KMS-11 (cell line): ENCODE results near the gene CHTF8.
"Not testable (repeated sequence)": the region's sequence is repeated elsewhere in the genome, so short reads cannot be mapped to it uniquely, and the experiment has no call there.

Source experiments
- H2AFZ ChIP-seq: fragments of 200-600 bp; sonication (generic); 2 replicates; pipeline ENCODE4 v1.6.1; 2016; ENCODE audit warnings: antibody characterized with exemption, mixed run types, low read depth
- H3K27ac ChIP-seq: fragments of 200-600 bp; sonication (generic); 2 replicates; pipeline ENCODE4 v1.6.1; 2016; ENCODE audit warnings: mild to moderate bottlenecking, mixed run types
- H3K27me3 ChIP-seq: fragments of 200-600 bp; sonication (generic); 2 replicates; pipeline ENCODE4 v1.6.1; 2017; ENCODE audit warnings: mild to moderate bottlenecking, low read depth, mixed run types, moderate library complexity; ENCODE audit not compliant: insufficient read depth
- H3K36me3 ChIP-seq: fragments of 200-600 bp; sonication (generic); 2 replicates; pipeline ENCODE4 v1.6.1; 2017; ENCODE audit warnings: mild to moderate bottlenecking, mixed run types; ENCODE audit not compliant: insufficient read depth
- H3K4me1 ChIP-seq: fragments of 200-600 bp; sonication (generic); 2 replicates; pipeline ENCODE4 v1.6.1; 2016; ENCODE audit warnings: mild to moderate bottlenecking, low read depth, mixed run types; ENCODE audit not compliant: poor library complexity, severe bottlenecking
- H3K4me2 ChIP-seq: fragments of 200-600 bp; sonication (generic); 2 replicates; pipeline ENCODE4 v1.7.0; 2016; ENCODE audit warnings: mild to moderate bottlenecking, mixed run types
- H3K4me3 ChIP-seq: fragments of 200-600 bp; sonication (generic); IDR thresholded peaks from 2 replicates; pipeline ENCODE4 v1.6.1; 2017; ENCODE audit warnings: low read depth, low read length, mixed read lengths; ENCODE audit not compliant: insufficient read depth
- H3K79me2 ChIP-seq: fragments of 200-600 bp; sonication (generic); 2 replicates; pipeline ENCODE4 v1.6.1; 2016; ENCODE audit warnings: low read depth, mixed run types; ENCODE audit not compliant: insufficient read depth
- H3K9ac ChIP-seq: fragments of 200-600 bp; sonication (generic); 2 replicates; pipeline ENCODE4 v1.6.1; 2016; ENCODE audit warnings: mild to moderate bottlenecking, mixed run types
- H4K20me1 ChIP-seq: fragments of 200-600 bp; sonication (generic); 2 replicates; pipeline ENCODE4 v1.6.1; 2016; ENCODE audit warnings: mild to moderate bottlenecking, mixed run types; ENCODE audit not compliant: insufficient read depth
- TF ChIP-seq, protein P1 (sequence below): fragments of 200-600 bp; sonication (generic); conservative IDR thresholded peaks from 2 replicates; pipeline ENCODE4 v1.6.1; 2017; ENCODE audit warnings: low read depth, mild to moderate bottlenecking, antibody characterized with exemption, low read length, moderate library complexity, mixed read lengths

Gene CHTF8

DNA sequence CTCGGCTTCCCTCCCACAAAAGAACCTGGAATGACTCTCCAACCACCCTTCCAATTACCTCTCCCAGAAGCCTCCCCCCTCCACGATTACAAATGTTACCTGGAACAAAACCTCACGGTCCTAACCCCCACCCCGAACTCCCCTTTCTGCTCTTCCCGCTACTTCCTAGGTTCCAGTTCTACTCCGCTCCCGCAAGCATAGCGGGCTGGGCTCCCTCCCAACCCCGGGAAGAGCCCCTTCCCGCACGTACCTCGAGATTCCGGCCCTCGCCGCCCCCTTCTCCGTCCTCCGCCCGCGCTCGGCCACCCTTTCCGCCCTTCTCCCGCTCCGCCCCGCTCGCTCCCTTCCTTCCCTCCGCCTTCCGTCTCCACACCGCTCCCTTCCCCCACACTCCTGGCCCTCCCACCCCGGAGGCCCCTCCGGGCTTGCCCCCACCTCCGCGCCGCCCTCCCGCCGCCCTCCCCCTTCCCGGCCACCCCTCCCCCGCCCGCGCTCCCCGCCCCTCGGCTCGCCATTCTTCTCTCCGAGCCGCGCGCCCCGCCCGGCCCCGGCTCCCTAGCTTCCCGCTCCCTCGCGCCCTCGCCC is 457 bp downstream of the CHTF8 start:
- no peaks in the 10 kb centered on the region for H4K20me1 ChIP-seq
- H3K4me1 ChIP-seq = peaks cover 24% of the 10 kb centered on the region
- H3K79me2 ChIP-seq = peaks cover 75% of the 10 kb centered on the region
- TF ChIP-seq, protein P1, sequence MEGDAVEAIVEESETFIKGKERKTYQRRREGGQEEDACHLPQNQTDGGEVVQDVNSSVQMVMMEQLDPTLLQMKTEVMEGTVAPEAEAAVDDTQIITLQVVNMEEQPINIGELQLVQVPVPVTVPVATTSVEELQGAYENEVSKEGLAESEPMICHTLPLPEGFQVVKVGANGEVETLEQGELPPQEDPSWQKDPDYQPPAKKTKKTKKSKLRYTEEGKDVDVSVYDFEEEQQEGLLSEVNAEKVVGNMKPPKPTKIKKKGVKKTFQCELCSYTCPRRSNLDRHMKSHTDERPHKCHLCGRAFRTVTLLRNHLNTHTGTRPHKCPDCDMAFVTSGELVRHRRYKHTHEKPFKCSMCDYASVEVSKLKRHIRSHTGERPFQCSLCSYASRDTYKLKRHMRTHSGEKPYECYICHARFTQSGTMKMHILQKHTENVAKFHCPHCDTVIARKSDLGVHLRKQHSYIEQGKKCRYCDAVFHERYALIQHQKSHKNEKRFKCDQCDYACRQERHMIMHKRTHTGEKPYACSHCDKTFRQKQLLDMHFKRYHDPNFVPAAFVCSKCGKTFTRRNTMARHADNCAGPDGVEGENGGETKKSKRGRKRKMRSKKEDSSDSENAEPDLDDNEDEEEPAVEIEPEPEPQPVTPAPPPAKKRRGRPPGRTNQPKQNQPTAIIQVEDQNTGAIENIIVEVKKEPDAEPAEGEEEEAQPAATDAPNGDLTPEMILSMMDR = no peak
- no peaks in the 10 kb centered on the region for H3K36me3 ChIP-seq
- peak overlapping the region; percentile 37 for H3K27ac ChIP-seq
- no peaks in the 10 kb centered on the region for H3K27me3 ChIP-seq
- H3K9ac ChIP-seq = peak overlapping the region; percentile 81
- no peak overlapping the region for H3K4me3 ChIP-seq
- H3K4me2 ChIP-seq = peak overlapping the region; percentile 84
- H2AFZ ChIP-seq = 0 out of 2 replicates have a peak overlapping the region, but pooled peaks have one; percentile 67

GRCh38 chr16:69131167-69131838 is 1.1 kb downstream of the CHTF8 start:
- H2AFZ ChIP-seq = no peak overlapping the region
- H3K79me2 ChIP-seq = peaks cover 69% of the 10 kb centered on the region
- H3K9ac ChIP-seq = peak overlapping the region; percentile 78; the same call in 1 of the 2 replicates
- H3K36me3 ChIP-seq = no peaks in the 10 kb centered on the region
- no peaks in the 10 kb centered on the region for H3K27me3 ChIP-seq
- no peak overlapping the region for H3K4me3 ChIP-seq
- TF ChIP-seq, protein P1 = no peak
- peak overlapping the region; percentile 25 for H3K27ac ChIP-seq
- peaks cover 24% of the 10 kb centered on the region for H3K4me1 ChIP-seq
- H3K4me2 ChIP-seq = peak overlapping the region; percentile 84
- no peaks in the 10 kb centered on the region for H4K20me1 ChIP-seq

DNA sequence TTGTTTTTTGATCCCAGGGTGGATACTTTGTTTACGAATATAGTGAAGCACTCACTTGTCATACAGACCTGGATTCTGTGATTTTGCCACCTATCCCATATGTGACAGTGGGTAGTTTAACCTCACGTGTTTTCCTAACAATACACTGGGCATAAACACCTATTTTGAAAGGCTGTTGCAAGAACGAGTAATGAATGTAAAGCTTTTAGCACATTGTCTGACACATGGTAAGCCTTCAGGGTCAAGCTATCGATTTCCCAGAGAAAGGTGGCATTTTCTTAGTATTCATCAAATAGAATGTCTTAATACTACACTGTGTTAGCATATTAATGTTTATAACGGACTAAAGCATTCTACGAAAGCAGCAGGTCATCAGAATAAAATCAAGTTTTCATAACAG is 1.9 kb downstream of the CHTF8 start:
- TF ChIP-seq, protein P1 = no peak
- H3K4me3 ChIP-seq = no peak overlapping the region

GRCh38 chr16:69127966-69128510 is 4.3 kb downstream of the CHTF8 start:
- Histone ChIP-seq H3K4me2 (no peak overlapping the region), H2AFZ (no peak overlapping the region), H4K20me1 (no peaks in the 10 kb centered on the region), H3K4me3 (no peak overlapping the region), H3K27ac (no peak overlapping the region), H3K79me2 (peaks cover 37% of the 10 kb centered on the region), H3K9ac (no peak overlapping the region), H3K27me3 (no peaks in the 10 kb centered on the region), H3K4me1 (peaks cover 5% of the 10 kb centered on the region), H3K36me3 (no peaks in the 10 kb centered on the region)
- TF ChIP-seq, protein P1 = no peak

More for the DNA sequence above, 1.9 kb downstream of the CHTF8 start:
- no peaks in the 10 kb centered on the region for H3K36me3 ChIP-seq
- H4K20me1 ChIP-seq = no peaks in the 10 kb centered on the region
- H3K27ac ChIP-seq = no peak overlapping the region
- peaks cover 61% of the 10 kb centered on the region for H3K79me2 ChIP-seq
- H3K4me2 ChIP-seq = no peak overlapping the region
- H2AFZ ChIP-seq = no peak overlapping the region
- H3K4me1 ChIP-seq = peaks cover 24% of the 10 kb centered on the region
- no peak overlapping the region for H3K9ac ChIP-seq
- no peaks in the 10 kb centered on the region for H3K27me3 ChIP-seq

DNA sequence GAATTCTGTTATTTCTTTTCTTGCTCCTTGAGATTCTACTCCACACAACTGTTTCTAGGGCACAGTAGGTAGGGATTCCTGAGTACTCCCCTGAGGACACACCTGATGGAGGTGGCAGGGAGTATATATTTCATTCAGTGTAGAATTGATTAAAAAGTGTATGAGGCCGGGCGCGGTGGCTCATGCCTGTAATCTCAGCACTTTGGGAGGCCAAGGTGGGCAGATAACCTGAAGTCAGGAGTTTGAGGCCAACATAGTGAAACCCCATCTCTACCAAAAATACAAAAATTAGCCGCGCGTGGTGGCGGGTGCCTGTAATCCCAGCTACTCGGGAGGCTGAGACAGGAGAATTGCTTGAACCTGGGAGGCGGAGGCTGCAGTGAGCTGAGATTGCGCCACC is 5.6 kb downstream of the CHTF8 start:
- H3K27ac ChIP-seq, H2AFZ ChIP-seq, H3K9ac ChIP-seq, H3K36me3 ChIP-seq, H3K4me1 ChIP-seq, H3K4me2 ChIP-seq, H4K20me1 ChIP-seq, H3K27me3 ChIP-seq, H3K4me3 ChIP-seq: not testable (repeated sequence)
- H3K79me2 ChIP-seq = peaks cover 30% of the 10 kb centered on the region
